HL-60/S4 (cell line): ENCODE data around the gene SLC34A3.

Experiments
- in situ Hi-C: fragments of 300-500 bp; cut with MboI; formaldehyde crosslinking; loops from 2 replicates; pipeline ENCODE4 v1.14.3; 2022; ENCODE audit warnings: low sequenced_read_pairs

SLC34A3 gene

DNA sequence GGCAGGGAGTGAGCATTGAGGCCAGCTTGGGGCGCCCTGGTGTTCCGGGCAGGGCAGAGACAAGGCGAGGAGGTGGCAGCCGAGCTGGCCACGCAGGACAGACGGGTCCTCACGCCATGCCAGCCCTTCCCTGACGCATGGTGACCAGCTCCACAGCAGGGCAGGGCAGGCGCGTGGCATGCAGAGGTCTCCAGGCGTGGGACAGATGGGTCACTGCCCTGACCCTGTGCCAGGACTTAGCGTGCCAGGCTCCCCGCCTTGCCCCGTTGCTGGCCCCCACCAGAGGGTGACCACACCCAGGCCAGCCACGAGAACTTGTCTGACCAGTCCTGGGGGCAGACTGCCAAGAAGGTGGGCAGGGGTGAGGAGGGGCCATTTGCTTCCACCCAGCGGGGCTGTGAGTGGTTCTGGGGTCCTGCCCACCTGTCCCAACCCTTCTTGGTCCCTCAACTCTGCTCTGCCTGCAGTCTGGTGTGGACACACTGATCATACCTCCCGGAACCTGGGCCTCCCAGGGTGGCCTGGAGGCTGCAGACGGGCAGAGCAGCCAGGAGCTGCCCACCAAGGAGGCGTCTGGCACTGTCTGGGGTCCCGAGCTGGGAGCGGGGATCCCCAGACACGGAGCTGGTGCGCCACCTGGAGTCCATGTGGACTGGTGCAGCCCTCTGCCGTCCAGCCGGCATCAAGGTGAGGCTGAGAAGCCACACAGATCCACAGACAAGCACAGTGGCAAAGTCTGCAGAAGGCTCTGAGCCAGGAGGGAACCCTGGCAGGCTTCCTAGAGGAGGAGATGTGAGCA lies 3.4 kb upstream of the SLC34A3 start, which contains the start of gene RNF224:
RNF224 (plus strand) TSS at position 449 of the 799 bp plus-strand sequence. CDS start 834 bp downstream, outside the sequence.
- in situ Hi-C loops, result loop anchor here (5.0 kb wide), 1 partner anchor 105 kb away; no protein-coding TSS in a partner anchor

DNA sequence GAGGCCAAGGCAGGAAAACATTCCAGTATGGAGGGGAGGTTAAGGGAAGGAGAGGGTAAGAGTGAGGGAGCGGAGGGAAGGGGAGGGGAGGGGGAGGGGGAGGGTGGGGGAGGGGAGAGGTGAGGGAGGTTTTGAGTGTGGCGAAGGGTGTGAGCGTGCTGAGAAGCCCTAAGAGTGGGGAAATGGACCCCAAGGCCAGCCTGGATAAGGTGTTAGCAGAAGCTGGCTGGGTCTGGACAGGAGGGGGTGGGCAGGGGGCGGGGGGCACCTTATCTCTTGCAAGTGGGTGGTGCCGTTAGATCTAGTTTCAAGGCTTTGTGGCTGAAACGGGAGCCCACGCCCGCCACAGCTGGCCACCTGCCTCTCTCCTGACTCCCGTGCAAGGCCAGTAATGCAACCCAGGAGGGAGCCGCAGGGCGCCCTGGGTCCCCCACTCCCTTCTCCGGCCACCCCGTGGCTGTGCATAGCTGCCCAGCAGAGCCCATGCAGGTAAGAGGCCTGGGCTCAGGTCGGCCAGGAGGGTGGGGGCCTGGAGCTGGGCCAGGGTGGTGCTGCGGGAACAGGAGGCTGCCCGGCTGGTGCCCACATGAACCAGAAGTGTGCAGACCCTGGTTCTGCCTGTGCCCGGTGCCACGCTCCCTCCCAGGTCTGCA lies 2.7 kb upstream of the SLC34A3 start:
- in situ Hi-C loops, result loop anchor here (5.0 kb wide), 1 partner anchor 106 kb away; no protein-coding TSS in a partner anchor

DNA sequence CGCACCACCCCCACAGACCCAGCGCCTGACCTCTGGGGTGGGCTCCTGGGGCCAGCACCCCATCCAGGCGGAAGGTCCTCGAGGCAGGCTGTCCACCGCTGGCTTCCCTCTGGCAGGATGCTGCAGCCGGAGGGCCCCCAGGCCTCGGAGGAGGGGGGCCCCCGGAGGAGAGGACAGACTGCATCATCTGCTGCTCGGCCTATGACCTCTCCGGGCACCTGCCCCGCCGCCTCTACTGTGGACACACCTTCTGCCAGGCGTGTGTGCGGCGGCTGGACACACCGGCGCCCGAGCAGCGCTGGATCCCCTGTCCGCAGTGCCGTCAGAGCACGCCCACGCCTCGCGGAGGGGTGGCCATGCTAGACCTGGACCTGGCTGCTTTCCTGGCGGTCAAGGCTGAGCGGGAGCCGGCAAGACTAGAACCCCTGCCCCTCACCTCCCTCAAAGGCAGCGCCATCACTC lies 2.2 kb upstream of the SLC34A3 start:
- in situ Hi-C loops, result loop anchor here (5.0 kb wide), 1 partner anchor 106 kb away; no protein-coding TSS in a partner anchor

DNA sequence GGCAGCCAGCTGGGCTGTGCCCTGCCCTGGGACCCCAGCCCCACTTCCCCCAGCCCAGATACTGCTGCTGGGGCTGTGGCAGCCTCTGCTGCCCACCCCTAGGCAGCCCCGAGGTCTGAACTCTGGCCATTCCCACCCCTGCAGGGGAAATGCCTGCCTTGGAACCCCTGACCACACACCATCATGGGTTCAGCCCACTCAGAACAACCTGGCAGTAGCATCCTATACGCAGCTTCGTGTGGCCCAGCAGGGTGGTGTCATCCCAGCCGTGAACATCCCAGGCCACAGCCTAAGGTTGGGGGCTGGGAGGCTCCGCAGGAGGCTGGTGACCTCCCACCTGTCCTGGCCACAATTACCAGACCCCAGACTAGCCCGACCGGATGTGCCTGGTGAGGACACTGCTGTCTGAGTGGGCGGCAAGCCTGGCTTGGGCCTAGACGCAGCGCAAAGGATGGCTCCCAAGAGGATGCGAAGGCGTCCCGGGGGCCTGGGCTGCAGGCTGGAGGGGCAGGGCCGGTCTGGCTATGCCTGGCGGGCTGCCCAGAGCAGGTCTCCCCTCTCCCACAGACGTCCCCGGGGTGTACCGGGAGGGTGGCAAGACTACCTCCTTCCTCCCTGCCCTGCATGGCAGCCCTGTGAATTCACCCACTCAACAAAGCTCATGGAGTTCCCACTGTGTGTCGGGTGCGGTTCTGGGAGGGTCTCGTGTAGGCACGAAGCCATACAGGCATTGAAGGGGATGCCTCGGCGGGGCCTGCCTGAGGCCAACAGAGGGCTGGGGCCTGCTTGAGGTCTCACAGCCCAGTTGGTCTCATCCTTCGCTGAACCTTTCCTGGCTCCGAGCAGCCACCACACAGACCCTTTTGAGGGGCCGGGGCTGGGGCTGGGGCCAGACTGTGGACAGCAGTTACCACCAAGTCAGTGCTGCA lies 1.5 kb upstream of the SLC34A3 start:
- in situ Hi-C loops, result loop anchor here (5.0 kb wide), 1 partner anchor 107 kb away; no protein-coding TSS in a partner anchor

DNA sequence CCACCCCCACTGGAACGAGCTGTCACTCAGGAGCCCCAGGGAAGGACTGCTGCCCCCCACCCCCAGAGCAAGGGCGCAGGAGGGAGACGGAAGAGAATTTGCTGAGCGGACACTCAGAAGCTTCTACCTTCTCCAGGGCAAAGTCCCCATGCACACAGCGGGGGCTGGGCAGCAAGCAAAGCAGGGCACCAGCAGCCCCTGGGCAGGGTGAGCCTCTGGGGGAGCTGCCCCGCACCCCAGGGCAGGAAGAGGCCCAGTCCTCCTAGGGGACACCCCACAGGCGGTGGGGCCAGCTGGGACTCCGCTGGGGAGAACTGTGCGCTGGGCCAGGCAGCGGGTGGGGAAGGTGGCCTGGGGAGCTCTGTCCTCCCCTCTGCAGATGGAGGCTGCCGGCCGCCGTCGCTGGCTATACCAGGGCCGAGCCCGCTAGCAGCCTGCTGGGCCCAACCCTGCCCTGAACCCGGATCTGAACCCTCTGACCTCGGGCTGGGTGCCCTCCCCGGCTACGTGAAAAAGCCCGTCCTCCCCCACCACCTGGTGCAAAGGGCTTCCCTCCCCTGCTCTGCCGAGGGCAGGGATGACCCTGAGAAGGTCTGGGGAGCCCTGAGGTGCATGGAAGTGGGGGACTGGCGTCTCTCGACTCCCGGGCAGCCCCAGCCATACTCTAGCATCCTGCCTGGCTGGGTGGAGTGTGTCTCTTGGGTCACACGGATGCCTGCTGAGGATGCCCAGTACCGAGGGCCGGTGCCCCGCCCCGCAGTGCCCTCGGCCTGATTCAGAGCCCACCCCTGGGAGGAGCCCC lies 597 bp upstream of the SLC34A3 start:
- in situ Hi-C loops, result loop anchor here (5.0 kb wide), 1 partner anchor 108 kb away; no protein-coding TSS in a partner anchor

DNA sequence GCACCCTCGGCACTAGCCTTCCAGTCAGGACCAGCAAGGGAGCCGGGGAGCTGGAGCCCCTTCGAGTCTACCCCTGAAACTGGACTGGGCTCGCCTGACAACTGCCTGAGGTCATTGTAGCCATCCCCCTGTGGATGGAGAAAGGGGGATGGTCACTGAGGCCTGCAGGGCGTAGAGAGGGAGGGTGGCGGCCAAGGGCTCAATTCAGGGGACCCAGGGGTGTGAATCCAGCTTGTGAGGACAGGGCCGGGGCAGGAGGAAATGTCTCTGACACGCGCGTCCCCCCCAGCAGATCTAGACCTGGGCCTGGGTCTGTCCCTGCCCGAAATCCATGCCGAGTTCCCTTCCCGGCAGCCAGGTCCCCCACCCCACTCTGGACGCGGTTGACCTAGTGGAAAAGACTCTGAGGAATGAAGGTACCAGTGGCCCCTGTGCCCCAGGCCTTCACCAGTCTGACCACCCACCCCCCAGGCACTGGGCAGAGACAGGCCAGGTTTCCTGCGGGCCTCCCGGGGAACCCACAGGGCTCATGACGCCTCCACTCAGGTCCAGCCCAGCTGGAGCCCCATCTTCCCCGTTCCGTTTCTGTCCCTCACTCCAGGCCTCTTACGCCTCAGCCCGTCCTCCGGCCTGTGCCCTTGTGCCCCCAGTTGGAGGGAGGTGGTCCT lies 805 bp downstream of the SLC34A3 start:
- in situ Hi-C loops, result no loop called here

DNA sequence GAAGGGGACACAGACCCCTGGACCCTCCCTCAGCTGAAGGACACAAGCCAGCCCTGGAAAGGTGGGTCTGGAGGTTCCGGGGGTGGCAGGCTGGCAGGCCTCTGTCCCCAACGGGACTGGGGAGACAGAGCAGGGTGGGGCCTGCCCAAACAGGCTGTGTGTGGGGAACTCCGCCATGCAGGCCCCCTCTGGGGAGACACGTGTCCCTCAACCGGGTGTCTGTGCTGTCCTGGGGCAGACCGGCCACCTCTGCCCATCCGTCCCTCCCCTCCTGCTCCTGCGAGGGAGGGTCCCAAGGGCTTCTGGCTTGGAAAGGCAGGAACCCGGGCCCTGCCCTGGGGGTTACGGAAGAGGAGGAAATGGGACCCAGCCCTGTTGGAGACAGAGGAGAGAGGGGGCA lies 1.4 kb downstream of the SLC34A3 start:
- in situ Hi-C loops, result no loop called here

DNA sequence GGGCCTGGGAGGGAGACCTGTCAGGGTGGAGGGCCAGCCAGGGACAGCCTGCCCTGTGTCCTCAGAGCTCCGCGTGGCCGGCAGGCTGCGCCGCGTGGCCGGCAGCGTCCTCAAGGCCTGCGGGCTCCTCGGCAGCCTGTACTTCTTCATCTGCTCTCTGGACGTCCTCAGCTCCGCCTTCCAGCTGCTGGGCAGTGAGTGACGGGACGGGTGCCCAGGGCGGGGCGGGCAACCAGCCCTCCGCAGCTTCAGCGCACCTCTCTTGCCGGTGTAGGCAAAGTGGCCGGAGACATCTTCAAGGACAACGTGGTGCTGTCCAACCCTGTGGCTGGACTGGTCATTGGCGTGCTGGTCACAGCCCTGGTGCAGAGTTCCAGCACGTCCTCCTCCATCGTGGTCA lies 1.8 kb downstream of the SLC34A3 start:
- in situ Hi-C loops, result no loop called here

DNA sequence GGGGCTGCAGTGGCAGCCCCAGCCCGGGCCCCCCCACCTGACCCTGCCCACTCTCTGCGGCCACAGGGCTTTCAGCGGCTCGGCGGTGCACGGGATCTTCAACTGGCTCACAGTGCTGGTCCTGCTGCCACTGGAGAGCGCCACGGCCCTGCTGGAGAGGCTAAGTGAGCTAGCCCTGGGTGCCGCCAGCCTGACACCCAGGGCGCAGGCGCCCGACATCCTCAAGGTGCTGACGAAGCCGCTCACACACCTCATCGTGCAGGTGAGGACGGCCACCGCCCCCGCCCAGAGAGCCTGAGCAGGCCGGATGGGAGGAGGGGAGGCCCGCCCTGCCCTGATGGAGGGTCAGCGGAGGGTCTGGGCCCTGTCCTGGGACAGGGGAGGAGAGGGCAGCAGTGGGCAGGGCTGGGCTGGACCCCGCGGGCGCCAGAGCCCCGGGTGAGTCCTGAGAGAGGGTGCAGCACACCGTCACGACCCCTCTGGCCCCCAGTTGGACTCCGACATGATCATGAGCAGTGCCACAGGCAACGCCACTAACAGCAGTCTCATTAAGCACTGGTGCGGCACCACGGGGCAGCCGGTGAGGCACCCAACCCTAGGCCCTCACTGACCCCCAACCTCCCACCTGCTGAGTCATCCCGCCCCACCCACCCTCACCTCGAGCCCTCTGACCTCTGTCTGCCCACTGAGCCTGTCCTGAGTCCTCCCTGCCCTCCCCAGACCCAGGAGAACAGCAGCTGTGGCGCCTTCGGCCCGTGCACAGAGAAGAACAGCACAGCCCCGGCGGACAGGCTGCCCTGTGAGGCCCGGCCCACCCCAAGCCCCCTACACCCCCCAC lies 2.7 kb downstream of the SLC34A3 start:
- in situ Hi-C loops, result no loop called here

DNA sequence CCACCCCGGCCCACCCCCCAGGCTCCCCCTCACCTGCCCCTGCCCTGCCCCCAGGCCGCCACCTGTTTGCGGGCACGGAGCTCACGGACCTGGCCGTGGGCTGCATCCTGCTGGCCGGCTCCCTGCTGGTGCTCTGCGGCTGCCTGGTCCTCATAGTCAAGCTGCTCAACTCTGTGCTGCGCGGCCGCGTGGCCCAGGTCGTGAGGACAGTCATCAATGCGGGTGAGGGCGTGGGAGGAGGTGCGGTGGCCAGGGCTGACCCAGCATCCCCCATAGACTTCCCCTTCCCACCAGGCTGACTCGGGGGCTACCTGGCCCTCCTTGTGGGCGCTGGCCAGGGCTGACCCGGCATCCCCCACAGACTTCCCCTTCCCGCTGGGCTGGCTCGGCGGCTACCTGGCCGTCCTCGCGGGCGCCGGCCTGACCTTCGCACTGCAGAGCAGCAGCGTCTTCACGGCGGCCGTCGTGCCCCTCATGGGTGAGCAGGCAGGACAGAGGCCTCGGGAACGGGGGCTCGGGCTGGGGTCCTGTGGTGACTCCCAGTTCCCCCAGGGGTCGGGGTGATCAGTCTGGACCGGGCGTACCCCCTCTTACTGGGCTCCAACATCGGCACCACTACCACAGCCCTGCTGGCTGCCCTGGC lies 3.5 kb downstream of the SLC34A3 start:
- in situ Hi-C loops, result no loop called here

DNA sequence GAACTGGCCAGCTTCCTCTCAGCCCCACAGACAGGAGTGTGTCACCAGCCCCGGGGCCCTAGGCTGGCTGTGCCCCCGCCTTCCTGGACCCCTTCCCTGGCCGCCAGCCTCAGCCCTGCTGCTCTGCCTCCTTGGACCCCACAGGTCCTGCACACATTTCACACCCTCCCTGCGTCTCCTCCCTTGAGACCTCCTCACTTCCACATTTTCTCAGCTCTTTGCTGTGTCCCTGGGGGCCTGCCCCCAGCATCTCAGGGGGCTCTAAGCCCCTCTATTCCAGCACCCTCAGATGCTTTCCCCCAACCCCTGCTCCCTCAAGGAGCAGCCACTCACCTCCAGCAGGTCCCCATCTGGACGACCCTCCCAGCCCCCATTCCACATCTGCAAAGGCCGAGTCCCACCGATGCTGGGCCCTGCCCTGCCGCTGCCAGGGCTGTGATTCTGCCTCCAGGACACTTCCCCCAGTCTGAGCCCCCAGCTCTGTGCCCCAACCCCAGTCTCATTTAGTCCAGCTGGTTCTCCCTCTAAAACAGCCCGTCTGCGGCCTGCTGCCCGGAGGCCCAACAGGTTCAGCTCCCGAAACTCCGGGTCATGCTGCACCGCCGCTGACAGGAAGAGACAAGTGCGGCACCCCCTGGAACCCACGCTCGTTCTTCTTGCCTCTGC lies 4.2 kb downstream of the SLC34A3 start:
- in situ Hi-C loops, result no loop called here

DNA sequence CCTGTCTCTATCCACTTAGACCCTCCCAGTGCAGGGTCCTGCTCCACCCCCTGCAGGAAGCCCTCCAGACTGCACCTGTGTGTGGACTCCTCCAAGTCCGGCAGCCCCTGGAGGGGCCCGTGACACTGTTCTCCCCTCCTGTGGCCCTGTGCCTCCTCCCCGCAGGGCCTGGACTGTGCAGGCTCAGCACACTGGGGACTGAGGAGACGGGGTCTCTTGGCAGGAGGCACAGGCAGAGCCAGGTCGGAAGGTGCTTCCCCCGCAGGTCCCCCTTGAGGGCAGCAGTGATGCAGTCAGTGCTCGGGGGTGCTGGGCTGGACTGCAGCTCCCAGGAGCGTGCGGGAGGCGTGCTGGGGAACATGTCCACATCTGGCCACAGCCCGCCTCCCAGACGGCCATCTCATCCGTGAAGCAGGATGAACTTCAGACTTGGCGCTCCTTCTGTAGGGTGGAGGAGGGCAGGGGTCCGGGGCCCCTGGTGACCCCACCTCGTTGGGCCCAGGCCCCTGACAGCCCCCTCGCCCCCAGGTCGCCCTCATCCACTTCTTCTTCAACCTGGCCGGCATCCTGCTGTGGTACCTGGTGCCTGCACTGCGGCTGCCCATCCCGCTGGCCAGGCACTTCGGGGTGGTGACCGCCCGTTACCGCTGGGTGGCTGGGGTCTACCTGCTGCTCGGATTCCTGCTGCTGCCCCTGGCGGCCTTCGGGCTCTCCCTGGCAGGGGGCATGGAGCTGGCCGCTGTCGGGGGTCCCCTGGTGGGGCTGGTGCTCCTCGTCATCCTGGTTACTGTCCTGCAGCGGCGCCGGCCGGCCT lies 4.9 kb downstream of the SLC34A3 start:
- in situ Hi-C loops, result no loop called here

DNA sequence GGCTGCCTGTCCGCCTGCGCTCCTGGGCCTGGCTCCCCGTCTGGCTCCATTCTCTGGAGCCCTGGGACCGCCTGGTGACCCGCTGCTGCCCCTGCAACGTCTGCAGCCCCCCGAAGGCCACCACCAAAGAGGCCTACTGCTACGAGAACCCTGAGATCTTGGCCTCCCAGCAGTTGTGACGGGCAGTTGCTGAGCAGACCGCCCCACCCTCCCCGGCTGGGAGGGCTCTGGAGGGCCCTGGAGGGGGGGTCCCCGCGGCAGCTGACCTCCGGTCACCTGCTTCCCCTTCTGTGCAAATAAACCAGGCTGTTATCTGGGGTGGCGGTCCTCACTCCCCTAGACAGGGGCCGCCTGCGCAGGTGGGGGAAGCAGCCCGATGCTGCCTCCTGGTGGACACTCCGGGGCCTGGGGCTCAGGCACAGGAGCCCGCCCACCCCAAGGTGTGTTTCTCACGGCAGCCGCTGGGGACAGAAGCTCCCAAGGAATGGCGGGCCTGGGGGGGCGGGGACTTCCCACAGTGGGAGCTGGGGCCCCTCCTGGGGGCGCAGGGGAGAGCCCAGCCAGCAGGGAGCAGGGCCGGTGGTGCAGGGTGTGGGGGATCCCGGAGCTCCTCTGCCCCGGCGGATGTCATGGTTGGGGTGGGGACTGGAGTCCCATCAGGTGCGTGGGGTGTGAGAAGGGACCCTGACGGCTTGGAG lies 5.7 kb downstream of the SLC34A3 start:
- in situ Hi-C loops, result no loop called here

DNA sequence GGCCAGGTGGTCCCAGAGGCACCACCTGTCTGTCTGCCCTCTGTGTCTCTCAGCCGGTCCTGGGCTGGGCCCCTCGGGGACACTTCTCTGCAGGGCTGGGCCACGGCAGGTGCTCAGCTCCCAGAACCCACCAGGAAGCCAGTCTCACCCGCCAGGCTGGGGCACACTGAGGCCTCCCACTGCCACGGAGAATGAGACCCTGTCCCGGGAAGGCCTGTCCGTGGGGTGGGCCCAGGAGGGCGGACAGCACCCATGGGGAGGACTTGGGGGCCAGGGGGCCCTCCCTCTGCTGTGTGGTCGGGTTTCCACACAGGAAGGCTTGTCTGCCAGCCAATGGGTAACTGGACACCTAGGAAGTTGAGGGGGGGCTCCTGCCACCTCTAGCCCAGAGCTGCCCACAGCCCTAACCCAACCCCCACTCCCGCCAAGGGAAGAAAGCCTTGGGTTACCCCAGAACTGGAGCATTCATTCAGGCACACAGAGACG lies 6.3 kb downstream of the SLC34A3 start:
- in situ Hi-C loops, result no loop called here

DNA sequence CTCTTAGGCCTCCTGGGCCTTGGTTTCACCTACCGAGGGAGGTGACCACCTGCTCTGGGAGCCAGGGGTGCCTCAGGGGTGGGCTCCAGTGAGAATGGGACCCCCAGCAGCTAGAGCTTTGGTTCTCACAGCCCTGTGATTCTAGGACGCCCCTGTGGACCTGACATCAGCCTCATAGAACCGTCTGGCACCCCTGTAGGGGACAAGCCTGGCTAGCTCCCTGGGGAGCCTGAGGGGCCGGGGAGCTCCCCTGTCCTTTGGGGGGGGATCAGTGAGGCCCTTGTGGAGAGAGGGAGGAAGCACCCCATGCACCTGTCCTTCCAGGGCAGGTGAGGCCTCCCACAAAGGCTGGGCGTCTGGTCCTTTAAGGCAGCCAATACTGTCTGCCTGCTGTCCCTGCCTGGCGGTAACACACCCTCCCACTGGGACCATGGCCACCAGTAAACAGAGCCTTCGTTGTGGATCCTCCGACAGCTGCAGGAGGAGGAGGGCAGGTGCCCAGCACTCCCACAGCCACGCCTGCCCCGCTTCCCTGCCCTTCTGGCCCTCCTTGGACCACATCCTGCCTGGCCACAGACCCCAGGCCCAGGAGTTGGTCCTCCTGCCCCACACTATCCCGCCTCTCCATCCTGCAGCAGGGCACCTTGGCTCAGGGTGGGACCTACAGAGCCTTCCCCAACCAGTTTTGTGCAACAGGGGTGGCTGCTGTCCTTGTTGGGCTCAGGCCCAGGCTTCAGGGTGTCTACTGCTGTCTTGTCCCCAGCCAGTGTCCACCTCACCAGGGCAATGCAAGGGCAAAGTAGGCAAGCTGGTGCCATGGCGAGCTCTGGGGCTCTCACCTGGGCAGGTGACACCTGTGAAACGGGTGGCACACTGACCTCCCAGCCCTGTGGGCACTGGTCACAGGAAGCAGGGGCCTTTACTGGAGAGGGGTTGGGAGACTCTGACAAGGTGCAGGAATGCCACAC lies 7.3 kb downstream of the SLC34A3 start:
- in situ Hi-C loops, result no loop called here
